ENCODE measurements around the gene GIMAP1.

Gene GIMAP1

DNA sequence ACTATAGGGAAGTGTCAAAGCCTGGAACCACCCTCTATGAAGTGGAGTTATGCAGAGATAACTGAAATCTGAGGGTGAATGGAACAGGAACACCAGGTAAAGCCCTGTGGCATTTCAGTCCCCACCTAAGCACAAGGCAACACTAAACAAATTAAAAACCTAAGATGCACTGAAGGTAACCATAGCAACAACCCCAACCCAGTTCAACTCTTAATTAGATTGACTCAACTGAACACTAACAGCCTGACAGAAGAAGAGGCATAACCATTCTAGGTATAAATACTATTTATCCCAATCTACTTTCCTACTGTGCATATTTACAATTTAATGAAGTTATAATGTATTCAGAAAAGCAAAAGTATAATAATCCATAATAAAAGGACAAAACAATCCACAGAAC lies 11.6 kb downstream of the GIMAP1 start:
- TF ChIP-seq, protein P1, sequence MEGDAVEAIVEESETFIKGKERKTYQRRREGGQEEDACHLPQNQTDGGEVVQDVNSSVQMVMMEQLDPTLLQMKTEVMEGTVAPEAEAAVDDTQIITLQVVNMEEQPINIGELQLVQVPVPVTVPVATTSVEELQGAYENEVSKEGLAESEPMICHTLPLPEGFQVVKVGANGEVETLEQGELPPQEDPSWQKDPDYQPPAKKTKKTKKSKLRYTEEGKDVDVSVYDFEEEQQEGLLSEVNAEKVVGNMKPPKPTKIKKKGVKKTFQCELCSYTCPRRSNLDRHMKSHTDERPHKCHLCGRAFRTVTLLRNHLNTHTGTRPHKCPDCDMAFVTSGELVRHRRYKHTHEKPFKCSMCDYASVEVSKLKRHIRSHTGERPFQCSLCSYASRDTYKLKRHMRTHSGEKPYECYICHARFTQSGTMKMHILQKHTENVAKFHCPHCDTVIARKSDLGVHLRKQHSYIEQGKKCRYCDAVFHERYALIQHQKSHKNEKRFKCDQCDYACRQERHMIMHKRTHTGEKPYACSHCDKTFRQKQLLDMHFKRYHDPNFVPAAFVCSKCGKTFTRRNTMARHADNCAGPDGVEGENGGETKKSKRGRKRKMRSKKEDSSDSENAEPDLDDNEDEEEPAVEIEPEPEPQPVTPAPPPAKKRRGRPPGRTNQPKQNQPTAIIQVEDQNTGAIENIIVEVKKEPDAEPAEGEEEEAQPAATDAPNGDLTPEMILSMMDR (IDR thresholded peaks at IDR 0.05; ENCODE audit: low read depth, low read length, missing control alignments), result no peak
- no peak overlapping the region for H3K4me3 ChIP-seq (ENCODE audit: low read depth, low read length)
- DNase-seq, result no peak

DNA sequence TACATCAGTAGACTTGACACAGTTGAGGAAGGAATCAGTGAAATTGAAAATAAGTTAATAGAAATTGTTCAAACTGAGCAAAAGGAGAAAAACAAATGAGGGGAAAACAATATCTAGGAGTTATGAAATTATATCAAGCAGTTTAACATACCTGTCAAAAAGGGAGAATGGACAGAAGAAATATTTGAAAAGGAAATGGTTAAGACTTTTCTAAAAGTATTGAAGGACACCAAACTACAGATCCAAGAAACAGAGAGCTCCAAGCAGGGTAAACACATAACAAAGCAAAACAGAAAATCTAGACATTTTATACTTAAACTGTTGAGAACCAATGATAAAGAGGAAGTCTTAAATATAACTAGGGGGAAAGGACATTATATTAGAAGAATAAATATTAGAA lies 12.2 kb downstream of the GIMAP1 start:
- H3K27me3 ChIP-seq (replicated peaks), result no peaks in the 10 kb centered on the region
- DNase-seq, result no peak
- TF ChIP-seq, protein P1 (IDR thresholded peaks at IDR 0.05; ENCODE audit: low read depth, low read length, missing control alignments), result no peak
- H3K36me3 ChIP-seq (replicated peaks), result no peaks in the 10 kb centered on the region
- H3K27ac ChIP-seq, result no peak overlapping the region
- in situ Hi-C loops (cut with HindIII; ENCODE audit: low pct_ligation_motif_present, low sequenced_read_pairs), result no loop called here
- H3K4me3 ChIP-seq (ENCODE audit: low read depth, low read length), result no peak overlapping the region

More for the DNA sequence above, 11.6 kb downstream of the GIMAP1 start:
- Histone ChIP-seq H3K27ac (no peak overlapping the region), H3K36me3 (replicated peaks) (no peaks in the 10 kb centered on the region), H3K27me3 (replicated peaks) (no peaks in the 10 kb centered on the region)
- in situ Hi-C loops (cut with HindIII; ENCODE audit: low pct_ligation_motif_present, low sequenced_read_pairs), result no loop called here

DNA sequence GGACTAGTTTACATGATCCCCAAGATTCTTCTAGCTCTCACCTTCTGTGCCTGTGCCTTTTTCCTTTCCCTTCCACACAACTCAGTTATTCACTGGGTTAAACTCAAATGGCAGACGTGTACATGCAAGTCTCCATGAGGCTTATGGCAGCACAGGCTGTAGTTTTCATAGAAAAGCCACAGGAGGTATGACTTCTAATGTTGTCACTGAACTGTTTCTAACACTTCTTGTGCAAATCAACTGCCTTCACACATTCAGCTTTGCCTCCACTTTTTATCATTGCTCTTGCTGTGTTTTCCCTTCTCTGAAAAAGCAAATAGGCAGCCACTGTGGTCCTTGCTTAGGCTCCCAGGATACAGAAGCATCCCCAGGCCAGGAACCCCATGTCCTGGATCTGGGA lies 15.5 kb downstream of the GIMAP1 start:
- DNase-seq, result no peak
- TF ChIP-seq, protein P1 (IDR thresholded peaks at IDR 0.05; ENCODE audit: low read depth, low read length, missing control alignments), result no peak
- in situ Hi-C loops (cut with HindIII; ENCODE audit: low pct_ligation_motif_present, low sequenced_read_pairs), result no loop called here

DNA sequence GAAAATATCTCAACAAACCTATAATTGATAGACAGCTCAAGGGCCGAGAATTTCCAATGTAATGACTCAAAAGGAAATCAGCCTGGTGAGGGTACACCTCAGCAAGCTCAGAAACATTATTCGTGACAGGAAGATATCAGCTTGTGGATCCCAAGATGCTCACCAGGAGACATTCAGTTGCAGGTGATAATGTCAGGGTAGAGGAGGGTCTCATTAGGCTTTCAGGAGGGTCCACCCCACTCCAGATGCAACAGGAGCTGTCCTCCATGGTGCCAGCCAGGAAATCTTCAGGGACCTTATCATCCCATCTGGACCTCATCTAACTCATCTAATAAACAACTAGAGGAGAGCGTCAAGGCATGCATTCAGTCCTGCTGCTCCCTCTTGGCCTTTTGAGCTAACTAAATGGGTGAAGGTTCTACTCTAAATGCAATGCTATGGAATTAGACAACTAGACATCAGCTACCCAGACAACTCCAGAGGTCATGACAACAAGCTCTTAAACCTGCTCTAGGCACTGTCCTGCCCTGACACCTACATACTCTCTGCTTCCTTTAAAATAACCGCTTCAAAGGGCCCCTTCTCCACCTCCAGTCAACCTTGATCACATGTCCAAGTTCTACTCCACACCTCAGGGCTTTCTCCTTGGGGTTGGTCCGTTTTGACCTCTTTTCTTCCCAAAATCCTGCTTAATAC lies 16.5 kb downstream of the GIMAP1 start:
- H3K27ac ChIP-seq, result no peak overlapping the region
- DNase-seq, result no peak
- no peak overlapping the region for H3K4me3 ChIP-seq (ENCODE audit: low read depth, low read length)
- in situ Hi-C loops (cut with HindIII; ENCODE audit: low pct_ligation_motif_present, low sequenced_read_pairs), result no loop called here
- H3K27me3 ChIP-seq (replicated peaks), result no peaks in the 10 kb centered on the region
- TF ChIP-seq, protein P1 (IDR thresholded peaks at IDR 0.05; ENCODE audit: low read depth, low read length, missing control alignments), result no peak
- H3K36me3 ChIP-seq (replicated peaks), result no peaks in the 10 kb centered on the region

More for the DNA sequence above, 15.5 kb downstream of the GIMAP1 start:
- H3K27me3 ChIP-seq (replicated peaks), result no peaks in the 10 kb centered on the region
- H3K36me3 ChIP-seq (replicated peaks), result no peaks in the 10 kb centered on the region
- no peak overlapping the region for H3K4me3 ChIP-seq (ENCODE audit: low read depth, low read length)
- H3K27ac ChIP-seq, result no peak overlapping the region

DNA sequence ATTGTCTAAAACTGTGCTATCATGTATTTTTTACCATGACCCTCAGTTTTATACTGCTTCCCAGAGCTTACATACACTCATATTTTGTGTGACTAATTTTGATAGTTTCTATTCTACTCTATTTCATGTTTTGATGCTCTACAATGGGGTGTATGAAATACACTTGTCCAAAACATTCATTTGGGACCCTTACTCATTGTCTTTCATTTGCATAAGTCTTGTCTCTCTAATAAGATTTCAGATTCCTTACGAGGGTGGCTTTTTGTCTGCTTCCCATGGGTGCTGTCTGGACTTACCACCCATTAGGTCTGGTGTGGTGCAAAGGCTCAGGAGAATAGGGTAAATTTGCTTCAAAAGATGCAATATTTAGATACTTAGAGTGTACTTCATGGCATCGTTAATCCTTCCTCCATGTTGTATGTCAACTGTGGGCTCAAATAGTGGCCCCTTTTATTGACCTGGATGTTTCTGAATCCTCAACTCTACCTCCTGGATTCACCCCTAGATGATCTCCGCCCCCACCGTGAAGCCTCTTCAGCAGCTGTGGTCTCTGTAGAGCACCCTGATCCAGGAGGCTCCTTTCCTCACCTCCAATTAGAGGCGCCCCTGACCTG lies 17.2 kb downstream of the GIMAP1 start:
- Histone ChIP-seq H3K36me3 (replicated peaks) (no peaks in the 10 kb centered on the region), H3K27ac (no peak overlapping the region), H3K4me3 (ENCODE audit: low read depth, low read length) (no peak overlapping the region), H3K27me3 (replicated peaks) (no peaks in the 10 kb centered on the region)
- no peak for DNase-seq
- TF ChIP-seq, protein P1 (IDR thresholded peaks at IDR 0.05; ENCODE audit: low read depth, low read length, missing control alignments), result no peak
- in situ Hi-C loops (cut with HindIII; ENCODE audit: low pct_ligation_motif_present, low sequenced_read_pairs), result no loop called here

All from brain microvascular endothelial cell (primary cell).